Measurements from ENCODE around the gene NAGS.

DNA sequence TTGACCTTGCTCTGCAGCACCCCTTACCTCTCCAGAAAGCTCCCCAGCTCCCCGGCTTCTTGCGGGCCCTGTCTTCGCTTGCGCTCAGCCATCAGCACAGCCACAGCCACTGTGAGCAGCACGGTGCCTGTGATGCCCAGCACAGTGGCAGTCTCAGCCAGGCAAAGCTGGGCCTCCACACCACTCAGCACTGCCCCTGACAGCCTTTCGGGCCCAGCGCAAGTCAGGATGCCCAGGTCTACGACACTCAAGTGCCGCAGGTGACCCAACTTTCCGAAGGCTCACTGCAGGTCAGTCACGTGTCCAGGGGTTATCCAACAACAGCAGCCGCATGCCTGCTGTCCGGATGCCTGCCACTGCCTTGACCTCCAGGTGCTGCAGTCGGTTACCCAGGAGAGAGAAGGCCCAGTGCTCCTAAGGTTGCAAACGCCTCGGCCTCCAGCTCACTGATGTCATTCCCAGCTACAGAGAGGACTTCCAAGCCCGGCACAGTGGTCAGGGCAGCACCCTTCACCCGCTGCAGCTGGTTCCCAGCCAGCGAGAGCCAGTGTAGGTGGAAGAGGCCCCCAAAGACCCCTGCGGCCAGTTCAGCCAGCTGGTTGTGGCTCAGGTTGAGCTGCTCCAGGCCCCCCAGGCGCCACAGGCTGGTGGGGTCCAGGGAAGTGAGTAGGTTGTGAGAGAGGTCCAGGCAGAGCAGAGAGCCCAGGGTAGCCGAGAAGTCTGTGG is 19.3 kb downstream of the NAGS start:
- TF ChIP-seq, protein P1, sequence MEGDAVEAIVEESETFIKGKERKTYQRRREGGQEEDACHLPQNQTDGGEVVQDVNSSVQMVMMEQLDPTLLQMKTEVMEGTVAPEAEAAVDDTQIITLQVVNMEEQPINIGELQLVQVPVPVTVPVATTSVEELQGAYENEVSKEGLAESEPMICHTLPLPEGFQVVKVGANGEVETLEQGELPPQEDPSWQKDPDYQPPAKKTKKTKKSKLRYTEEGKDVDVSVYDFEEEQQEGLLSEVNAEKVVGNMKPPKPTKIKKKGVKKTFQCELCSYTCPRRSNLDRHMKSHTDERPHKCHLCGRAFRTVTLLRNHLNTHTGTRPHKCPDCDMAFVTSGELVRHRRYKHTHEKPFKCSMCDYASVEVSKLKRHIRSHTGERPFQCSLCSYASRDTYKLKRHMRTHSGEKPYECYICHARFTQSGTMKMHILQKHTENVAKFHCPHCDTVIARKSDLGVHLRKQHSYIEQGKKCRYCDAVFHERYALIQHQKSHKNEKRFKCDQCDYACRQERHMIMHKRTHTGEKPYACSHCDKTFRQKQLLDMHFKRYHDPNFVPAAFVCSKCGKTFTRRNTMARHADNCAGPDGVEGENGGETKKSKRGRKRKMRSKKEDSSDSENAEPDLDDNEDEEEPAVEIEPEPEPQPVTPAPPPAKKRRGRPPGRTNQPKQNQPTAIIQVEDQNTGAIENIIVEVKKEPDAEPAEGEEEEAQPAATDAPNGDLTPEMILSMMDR (IDR thresholded peaks at IDR 0.05; ENCODE audit: low read length): no peak
- TF ChIP-seq EZH2 (optimal IDR thresholded peaks at IDR 0.05; ENCODE audit: low read depth, low read length): no peak
- TF ChIP-seq EZH2phosphoT487 (IDR thresholded peaks at IDR 0.05; ENCODE audit: low read length): no peak

All from MM.1S (cell line).